Heart left ventricle (tissue), 13 donors: ENCODE results near the gene MPPE1.

Experiments
- POLR2A ChIP-seq, 2 donors: fragments of 450-650 bp; IDR thresholded peaks; one replicate each; pipeline ENCODE4 v1.6.1; 2017; ENCODE audit warnings: antibody characterized with exemption in 2 of 2, mild to moderate bottlenecking in 2 of 2, moderate library complexity in 2 of 2
- TF ChIP-seq, protein P1 (sequence below), 12 donors: fragments of 200-600 bp; sonication (generic) in 4 of 12; IDR thresholded peaks; one replicate each; pipeline versions ENCODE4 v1.5.0 to v1.8.0; 2018 to 2022; ENCODE audit warnings: antibody characterized with exemption in 12 of 12, mild to moderate bottlenecking in 5 of 12
- donor health status: ischemic (EF 13 %, LVEDD 7.1; RV severe dilation, severe dysfunction).
- donor health status: DM: no; HTN: yes; CAD: no.
- donor health status: DM: no; HTN: no; CAD: no.
- donor health status: ischemic (EF 25% LVEDD 6.9; RV normal size, moderate dysfunction).
- donor health status: ischemic (EF 25% LVEDD 5.7; RV mildly dilated, moderate dysfunction).
- donor health status: ischemic (EF 35%, LVEDD 5.7; RV mildly dilated, moderate dysfunction).
- donor health status: nonischemic (EF 11% LVEDD 7.7; RV severe dilation, severe dysfunction).
- donor health status: DM: yes; HTN: yes; CAD: no.
- donor health status: PGD.
- donor health status: ischemic (EF 29% LVEDD 5.4; RV normal size, mild dysfunction).
- donor health status: nonischemic (EF 23%, LVEDD 6.1; RV moderate dilation, normal function).

- TF ChIP-seq, protein P1, sequence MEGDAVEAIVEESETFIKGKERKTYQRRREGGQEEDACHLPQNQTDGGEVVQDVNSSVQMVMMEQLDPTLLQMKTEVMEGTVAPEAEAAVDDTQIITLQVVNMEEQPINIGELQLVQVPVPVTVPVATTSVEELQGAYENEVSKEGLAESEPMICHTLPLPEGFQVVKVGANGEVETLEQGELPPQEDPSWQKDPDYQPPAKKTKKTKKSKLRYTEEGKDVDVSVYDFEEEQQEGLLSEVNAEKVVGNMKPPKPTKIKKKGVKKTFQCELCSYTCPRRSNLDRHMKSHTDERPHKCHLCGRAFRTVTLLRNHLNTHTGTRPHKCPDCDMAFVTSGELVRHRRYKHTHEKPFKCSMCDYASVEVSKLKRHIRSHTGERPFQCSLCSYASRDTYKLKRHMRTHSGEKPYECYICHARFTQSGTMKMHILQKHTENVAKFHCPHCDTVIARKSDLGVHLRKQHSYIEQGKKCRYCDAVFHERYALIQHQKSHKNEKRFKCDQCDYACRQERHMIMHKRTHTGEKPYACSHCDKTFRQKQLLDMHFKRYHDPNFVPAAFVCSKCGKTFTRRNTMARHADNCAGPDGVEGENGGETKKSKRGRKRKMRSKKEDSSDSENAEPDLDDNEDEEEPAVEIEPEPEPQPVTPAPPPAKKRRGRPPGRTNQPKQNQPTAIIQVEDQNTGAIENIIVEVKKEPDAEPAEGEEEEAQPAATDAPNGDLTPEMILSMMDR (IDR thresholded peaks at IDR 0.05) = no peak
- TF ChIP-seq POLR2A (IDR thresholded peaks at IDR 0.05) = no peak
Observed at GRCh38 chr18:11909061-11909455, 941 bp upstream of the MPPE1 start.
